ENCODE measurements around the gene RPH3AL. TPM values are rescaled to one million over a fixed set of nuclear protein-coding genes. Genes with fewer than 3 reads are reported as not detected.

RPH3AL gene
- total RNA-seq, 1 experiment from 2014 or later: 3.0 TPM

- Histone ChIP-seq H4K8ac (replicated peaks; ENCODE audit: insufficient read length, low read depth, low read length) (no peak overlapping the region), H2BK120ac (ENCODE audit: low read depth, low read length, poor library complexity, severe bottlenecking) (no peak overlapping the region), H3K23me2 (ENCODE audit: insufficient read length, low read depth, low read length, poor library complexity, severe bottlenecking) (no peaks in the 10 kb centered on the region), H3K79me1 (ENCODE audit: insufficient read depth, low read depth, low read length, poor library complexity, severe bottlenecking) (no peaks in the 10 kb centered on the region), H4K5ac (ENCODE audit: insufficient read length, low read depth, low read length) (no peak overlapping the region), H2BK15ac (ENCODE audit: low read depth, low read length) (no peak overlapping the region), H4K91ac (ENCODE audit: insufficient read length, low read depth, low read length) (no peak overlapping the region), H2AFZ (ENCODE audit: low read length) (no peak overlapping the region), H2BK12ac (ENCODE audit: insufficient read length, low read depth, low read length) (no peak overlapping the region), H3K27ac (ENCODE audit: insufficient read length, low read depth, low read length) (no peak overlapping the region), H3K56ac (ENCODE audit: insufficient read length, low read depth, low read length) (no peak overlapping the region), H3K9ac (ENCODE audit: extremely low read depth, insufficient read length, low read length) (no peak overlapping the region), H3K4me1 (ENCODE audit: insufficient read depth, low read length) (peaks cover 2% of the 10 kb centered on the region; the same call in 1 of the 2 replicates), H2BK5ac (ENCODE audit: insufficient read length, low read length) (no peak overlapping the region), H3K14ac (ENCODE audit: insufficient read depth, low read length) (no peak overlapping the region; the same call in 1 of the 2 replicates), H2AK5ac (ENCODE audit: insufficient read length, low read length) (no peak overlapping the region), H3K4me2 (ENCODE audit: insufficient read depth, insufficient read length, low read length) (no peak overlapping the region), H3K4ac (ENCODE audit: low read depth, low read length) (no peak overlapping the region), H3K9me3 (ENCODE audit: control insufficient read depth, low read depth, low read length) (no peaks in the 10 kb centered on the region), H3T11ph (ENCODE audit: low read length) (no peak overlapping the region), H3K18ac (ENCODE audit: insufficient read length, low read depth, low read length) (no peak overlapping the region), H2BK20ac (ENCODE audit: low read depth, low read length, poor library complexity, severe bottlenecking) (no peak overlapping the region), H3K79me2 (ENCODE audit: insufficient read depth, low read length) (no peaks in the 10 kb centered on the region), H3K27me3 (ENCODE audit: insufficient read depth, low read length) (no peaks in the 10 kb centered on the region), H3K23ac (ENCODE audit: insufficient read length, low read depth, low read length) (no peak overlapping the region), H4K20me1 (ENCODE audit: control insufficient read depth, insufficient read depth, insufficient read length) (no peaks in the 10 kb centered on the region)
- no CpG with 5 or more reads among the region's 28 CpGs for WGBS (ENCODE audit: extremely low coverage, insufficient read length, low lambda C conversion rate)
- DNase-seq: no peak
- H3K9me3 Mint-ChIP-seq: peaks cover 6% of the 10 kb centered on the region in 2 experiments; a peak in 4 of 5 replicates
- TF ChIP-seq, protein P1, sequence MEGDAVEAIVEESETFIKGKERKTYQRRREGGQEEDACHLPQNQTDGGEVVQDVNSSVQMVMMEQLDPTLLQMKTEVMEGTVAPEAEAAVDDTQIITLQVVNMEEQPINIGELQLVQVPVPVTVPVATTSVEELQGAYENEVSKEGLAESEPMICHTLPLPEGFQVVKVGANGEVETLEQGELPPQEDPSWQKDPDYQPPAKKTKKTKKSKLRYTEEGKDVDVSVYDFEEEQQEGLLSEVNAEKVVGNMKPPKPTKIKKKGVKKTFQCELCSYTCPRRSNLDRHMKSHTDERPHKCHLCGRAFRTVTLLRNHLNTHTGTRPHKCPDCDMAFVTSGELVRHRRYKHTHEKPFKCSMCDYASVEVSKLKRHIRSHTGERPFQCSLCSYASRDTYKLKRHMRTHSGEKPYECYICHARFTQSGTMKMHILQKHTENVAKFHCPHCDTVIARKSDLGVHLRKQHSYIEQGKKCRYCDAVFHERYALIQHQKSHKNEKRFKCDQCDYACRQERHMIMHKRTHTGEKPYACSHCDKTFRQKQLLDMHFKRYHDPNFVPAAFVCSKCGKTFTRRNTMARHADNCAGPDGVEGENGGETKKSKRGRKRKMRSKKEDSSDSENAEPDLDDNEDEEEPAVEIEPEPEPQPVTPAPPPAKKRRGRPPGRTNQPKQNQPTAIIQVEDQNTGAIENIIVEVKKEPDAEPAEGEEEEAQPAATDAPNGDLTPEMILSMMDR (conservative IDR thresholded peaks at IDR 0.05): no peak
- no peak overlapping the region for H3K4me3 Mint-ChIP-seq
- H3K27ac Mint-ChIP-seq: peak overlapping the region in 1 of 3 experiments; percentile 56; a peak in 3 of 7 replicates
- H3K36me3 Mint-ChIP-seq (ENCODE audit: insufficient read depth in 1 of 3, low read depth in 3 of 3): peaks cover 0 to 2% (median 0%) of the 10 kb centered on the region in 3 experiments; a peak in 2 of 7 replicates
- peaks cover 16 to 29% of the 10 kb centered on the region in 2 experiments for H3K4me1 Mint-ChIP-seq
- peaks cover 12% of the 10 kb centered on the region for H3K27me3 Mint-ChIP-seq (ENCODE audit: low read depth)
These were observed 42.2 kb downstream of the RPH3AL start for GRCh38 chr17:310111-311010.

Measured in H9 (cell line).